ENCODE measurements around the gene CACNB2.

The CACNB2 gene

GRCh38 chr10:18271491-18271890 lies 131.3 kb downstream of the CACNB2 start:
- Histone ChIP-seq H3K27me3 (ENCODE audit: insufficient read depth, poor library complexity, severe bottlenecking) (no peaks in the 10 kb centered on the region), H3K27ac (replicated peaks) (no peak overlapping the region), H3K4me3 (replicated peaks; ENCODE audit: insufficient read depth, low read length) (no peak overlapping the region)
- no peak for TF ChIP-seq GABPA (IDR thresholded peaks at IDR 0.05; ENCODE audit: low read depth)
- TF ChIP-seq CTCF (IDR thresholded peaks at IDR 0.05; ENCODE audit: insufficient read depth, low read length) = no peak
- no peak for TF ChIP-seq REST (IDR thresholded peaks at IDR 0.05; ENCODE audit: insufficient replicate concordance, low read depth)
- TF ChIP-seq SPI1 (IDR thresholded peaks at IDR 0.05; ENCODE audit: borderline replicate concordance, low read depth) = no peak
- TF ChIP-seq POLR2AphosphoS5 (IDR thresholded peaks at IDR 0.05; ENCODE audit: low read depth) = no peak
- no peak for DNase-seq (ENCODE audit: low read depth in 1 of 2, low spot score in 1 of 2)

- Histone ChIP-seq H3K27ac (replicated peaks) (no peak overlapping the region), H3K27me3 (ENCODE audit: insufficient read depth, poor library complexity, severe bottlenecking) (no peaks in the 10 kb centered on the region), H3K4me3 (replicated peaks; ENCODE audit: insufficient read depth, low read length) (no peak overlapping the region)
- no peak for TF ChIP-seq POLR2AphosphoS5 (IDR thresholded peaks at IDR 0.05; ENCODE audit: low read depth)
- no peak for TF ChIP-seq SPI1 (IDR thresholded peaks at IDR 0.05; ENCODE audit: borderline replicate concordance, low read depth)
- no peak for TF ChIP-seq CTCF (IDR thresholded peaks at IDR 0.05; ENCODE audit: insufficient read depth, low read length)
- TF ChIP-seq REST (IDR thresholded peaks at IDR 0.05; ENCODE audit: insufficient replicate concordance, low read depth) = no peak
- TF ChIP-seq GABPA (IDR thresholded peaks at IDR 0.05; ENCODE audit: low read depth) = no peak
- no peak for DNase-seq (ENCODE audit: low read depth in 1 of 2, low spot score in 1 of 2)
Measured at GRCh38 chr10:18273039-18273438, 132.8 kb downstream of the CACNB2 start.

- TF ChIP-seq SPI1 (IDR thresholded peaks at IDR 0.05; ENCODE audit: borderline replicate concordance, low read depth) = no peak
- no peak for TF ChIP-seq CTCF (IDR thresholded peaks at IDR 0.05; ENCODE audit: insufficient read depth, low read length)
- H3K4me3 ChIP-seq (replicated peaks; ENCODE audit: insufficient read depth, low read length) = no peak overlapping the region
- H3K27me3 ChIP-seq (ENCODE audit: insufficient read depth, poor library complexity, severe bottlenecking) = no peaks in the 10 kb centered on the region
- H3K27ac ChIP-seq (replicated peaks) = no peak overlapping the region
- DNase-seq (ENCODE audit: low read depth in 1 of 2, low spot score in 1 of 2) = no peak
Measured at GRCh38 chr10:18278181-18278580, 138.0 kb downstream of the CACNB2 start.

GRCh38 chr10:18279173-18279572 lies 138.9 kb downstream of the CACNB2 start:
- no peak for TF ChIP-seq POLR2AphosphoS5 (IDR thresholded peaks at IDR 0.05; ENCODE audit: low read depth)
- no peak for TF ChIP-seq REST (IDR thresholded peaks at IDR 0.05; ENCODE audit: insufficient replicate concordance, low read depth)
- TF ChIP-seq GABPA (IDR thresholded peaks at IDR 0.05; ENCODE audit: low read depth) = no peak
- no peak for TF ChIP-seq SPI1 (IDR thresholded peaks at IDR 0.05; ENCODE audit: borderline replicate concordance, low read depth)
- no peak for TF ChIP-seq CTCF (IDR thresholded peaks at IDR 0.05; ENCODE audit: insufficient read depth, low read length)
- no peak for DNase-seq (ENCODE audit: low read depth in 1 of 2, low spot score in 1 of 2)
- Histone ChIP-seq H3K27ac (replicated peaks) (no peak overlapping the region), H3K4me3 (replicated peaks; ENCODE audit: insufficient read depth, low read length) (no peak overlapping the region), H3K27me3 (ENCODE audit: insufficient read depth, poor library complexity, severe bottlenecking) (no peaks in the 10 kb centered on the region)

All from HL-60 (cell line).